C4-2B (cell line): ENCODE data around the gene RALA.

Experiments
- H3K27ac ChIP-seq: fragments of 450-650 bp; 2 replicates; pipeline ENCODE4 v1.5.1; 2017
- ZFX ChIP-seq: fragments of 450-650 bp; IDR thresholded peaks from 2 replicates; pipeline ENCODE4 v1.6.1; 2017
- TF ChIP-seq, protein P1 (sequence below): fragments of 450-650 bp; conservative IDR thresholded peaks from 2 replicates; pipeline ENCODE4 v1.5.1; 2017; ENCODE audit warnings: mild to moderate bottlenecking

Gene RALA

DNA sequence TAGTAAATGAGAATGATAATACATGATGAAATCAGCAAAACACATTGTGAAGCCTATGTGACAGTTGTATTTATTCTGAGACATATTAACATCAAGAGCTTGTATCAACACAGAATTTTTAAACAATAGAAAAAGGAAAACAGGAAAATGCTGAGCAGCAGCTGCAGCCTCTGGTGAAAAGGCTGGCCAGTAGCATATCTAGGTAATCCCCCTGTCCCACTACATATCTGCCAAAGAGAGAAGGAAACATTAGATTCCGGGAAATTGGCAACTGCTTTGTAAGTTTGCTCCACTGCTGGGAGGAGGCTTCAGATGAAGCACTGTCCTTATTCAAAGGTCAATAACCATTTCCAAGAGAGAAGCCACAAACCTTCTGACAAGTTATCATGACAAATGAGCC, 89.4 kb downstream of the RALA start:
- no peak overlapping the region for H3K27ac ChIP-seq
- TF ChIP-seq ZFX, result no peak
- TF ChIP-seq, protein P1, sequence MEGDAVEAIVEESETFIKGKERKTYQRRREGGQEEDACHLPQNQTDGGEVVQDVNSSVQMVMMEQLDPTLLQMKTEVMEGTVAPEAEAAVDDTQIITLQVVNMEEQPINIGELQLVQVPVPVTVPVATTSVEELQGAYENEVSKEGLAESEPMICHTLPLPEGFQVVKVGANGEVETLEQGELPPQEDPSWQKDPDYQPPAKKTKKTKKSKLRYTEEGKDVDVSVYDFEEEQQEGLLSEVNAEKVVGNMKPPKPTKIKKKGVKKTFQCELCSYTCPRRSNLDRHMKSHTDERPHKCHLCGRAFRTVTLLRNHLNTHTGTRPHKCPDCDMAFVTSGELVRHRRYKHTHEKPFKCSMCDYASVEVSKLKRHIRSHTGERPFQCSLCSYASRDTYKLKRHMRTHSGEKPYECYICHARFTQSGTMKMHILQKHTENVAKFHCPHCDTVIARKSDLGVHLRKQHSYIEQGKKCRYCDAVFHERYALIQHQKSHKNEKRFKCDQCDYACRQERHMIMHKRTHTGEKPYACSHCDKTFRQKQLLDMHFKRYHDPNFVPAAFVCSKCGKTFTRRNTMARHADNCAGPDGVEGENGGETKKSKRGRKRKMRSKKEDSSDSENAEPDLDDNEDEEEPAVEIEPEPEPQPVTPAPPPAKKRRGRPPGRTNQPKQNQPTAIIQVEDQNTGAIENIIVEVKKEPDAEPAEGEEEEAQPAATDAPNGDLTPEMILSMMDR, result no peak

- TF ChIP-seq ZFX, result no peak
- TF ChIP-seq, protein P1, result no peak
- H3K27ac ChIP-seq, result no peak overlapping the region
Measured at GRCh38 chr7:39714447-39715091, 91.2 kb downstream of the RALA start.

- TF ChIP-seq, protein P1, result no peak
- TF ChIP-seq ZFX, result peak; percentile 58
- H3K27ac ChIP-seq, result peak overlapping the region; percentile 52
Measured at GRCh38 chr7:39720586-39720985, 97.2 kb downstream of the RALA start.

- TF ChIP-seq, protein P1, result no peak
- no peak for TF ChIP-seq ZFX
- peak overlapping the region; percentile 52; the same call in 1 of the 2 replicates for H3K27ac ChIP-seq
Measured at GRCh38 chr7:39721345-39721744, 98.0 kb downstream of the RALA start.

DNA sequence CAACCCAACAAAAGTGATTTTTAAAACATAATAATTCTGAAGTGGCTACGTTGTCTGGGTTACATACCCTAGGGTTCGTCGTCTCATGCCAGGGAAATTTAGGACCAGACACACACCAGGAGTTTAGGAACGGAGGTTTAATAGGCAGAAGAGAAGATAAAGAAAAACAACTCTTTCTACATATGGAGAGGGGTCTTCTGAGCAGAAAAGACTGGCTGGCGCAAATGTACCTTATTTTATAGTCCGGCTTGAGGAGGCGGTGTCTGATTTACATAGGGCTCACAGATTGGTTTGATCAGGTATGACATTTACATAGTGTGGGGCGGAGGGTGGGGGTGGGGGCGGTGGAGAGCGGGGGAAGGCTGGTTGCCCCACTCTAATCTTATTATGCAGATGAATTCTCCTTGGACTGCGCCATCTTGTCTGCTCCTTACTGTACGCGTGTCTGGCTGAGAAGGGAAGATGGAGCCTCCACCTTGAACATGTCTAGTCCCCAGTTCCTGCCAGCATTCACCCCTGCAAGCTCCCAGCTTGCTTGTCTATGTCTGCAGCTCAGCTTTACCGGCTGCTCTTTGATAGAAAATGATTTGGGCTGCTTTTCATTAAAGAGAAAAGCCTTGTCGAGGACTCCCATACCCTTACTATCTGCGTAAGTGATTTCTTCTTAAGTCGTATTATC, 98.7 kb downstream of the RALA start:
- no peak overlapping the region for H3K27ac ChIP-seq
- no peak for TF ChIP-seq ZFX
- TF ChIP-seq, protein P1, result no peak

DNA sequence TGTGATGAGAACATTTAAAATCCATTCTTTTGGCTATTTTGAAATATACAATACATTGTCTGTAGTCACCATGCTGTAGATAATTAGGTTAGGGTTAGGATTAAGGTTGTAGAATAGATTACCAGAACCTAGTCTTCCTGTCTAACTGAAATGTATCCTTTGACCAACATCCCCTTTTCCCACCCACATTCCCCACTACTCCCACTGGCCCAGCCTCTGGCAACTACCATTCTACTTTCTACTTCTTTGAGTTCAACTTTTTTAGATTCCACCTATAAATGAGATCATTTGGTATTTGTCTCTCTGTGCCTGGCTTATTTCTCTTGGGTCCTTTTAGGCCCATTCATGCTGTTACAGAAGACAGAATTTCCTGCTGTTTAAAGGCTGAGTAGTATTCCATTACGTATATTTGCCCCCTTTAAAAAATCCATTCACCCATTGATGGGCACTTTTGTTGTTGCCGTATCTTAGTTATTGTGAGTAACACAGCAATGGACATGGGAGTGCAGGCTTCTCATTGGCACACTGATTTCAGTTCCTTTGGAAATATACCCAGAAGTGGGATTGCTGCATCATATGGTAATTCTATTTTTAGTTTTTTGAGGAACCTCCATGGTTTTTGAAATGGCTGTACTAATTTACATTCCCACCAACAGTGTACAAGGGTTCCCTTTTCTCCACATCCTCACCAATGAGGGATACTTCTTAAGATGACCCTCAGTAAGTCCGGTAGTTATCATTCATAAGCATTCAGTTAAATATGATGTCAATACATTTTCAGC, 104.0 kb downstream of the RALA start:
- H3K27ac ChIP-seq, result no peak overlapping the region
- TF ChIP-seq, protein P1, result no peak
- no peak for TF ChIP-seq ZFX
